NCI-H2107 (cell line): ENCODE results near the gene CARHSP1.
"Not testable (repeated sequence)": the region's sequence is repeated elsewhere in the genome, so short reads cannot be mapped to it uniquely, and the experiment has no call there.

Experiments used
- DNase-seq: peaks from one replicate; lab custom pipeline; 2025; lab: John Stamatoyannopoulos, UW

Gene CARHSP1

DNA sequence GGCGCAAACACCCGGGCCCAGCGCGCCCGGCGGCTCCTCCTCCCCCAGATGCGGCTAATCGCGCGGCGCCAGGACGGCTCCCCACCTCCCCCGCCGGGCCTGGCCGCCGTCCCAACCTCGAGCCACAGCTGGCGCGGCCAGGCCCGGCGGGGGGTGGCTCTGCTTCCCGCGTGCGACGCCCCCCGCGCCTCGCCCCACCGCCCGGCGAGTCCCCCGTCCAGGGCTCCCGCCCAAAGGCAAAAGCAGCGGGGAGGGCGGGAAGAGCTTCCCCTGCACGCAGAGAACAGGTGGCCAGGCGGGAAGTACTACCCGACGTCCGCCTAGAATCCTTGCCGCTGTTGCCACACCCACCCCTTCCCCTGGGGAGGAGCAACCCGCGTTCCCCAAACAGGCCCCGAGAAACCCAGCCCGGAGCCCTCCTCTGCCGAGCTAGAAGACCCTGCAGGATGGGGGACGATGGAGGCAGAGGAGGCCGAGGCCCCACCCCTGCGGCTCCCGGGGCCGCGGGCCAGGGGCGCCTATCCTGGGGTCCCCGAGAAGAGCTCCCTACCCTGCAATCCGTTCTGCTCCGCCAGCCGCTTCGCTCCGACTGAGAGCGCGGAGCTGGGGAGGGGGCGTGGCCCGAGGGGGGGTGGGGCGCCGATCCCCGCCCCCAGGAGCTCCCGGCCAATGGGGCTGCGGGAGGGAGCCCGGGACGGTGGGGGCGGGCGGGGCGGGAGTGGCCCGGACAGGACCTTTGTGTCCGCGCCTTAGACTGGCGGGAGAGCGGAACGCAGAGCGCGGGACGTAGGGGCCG, at the start of gene CARHSP1:
Gene CARHSP1, minus strand, starts transcription at position 591 of the 796 bp plus-strand sequence. CDS start 9,678 bp downstream, outside the sequence.
- peak; percentile 64 for DNase-seq

DNA sequence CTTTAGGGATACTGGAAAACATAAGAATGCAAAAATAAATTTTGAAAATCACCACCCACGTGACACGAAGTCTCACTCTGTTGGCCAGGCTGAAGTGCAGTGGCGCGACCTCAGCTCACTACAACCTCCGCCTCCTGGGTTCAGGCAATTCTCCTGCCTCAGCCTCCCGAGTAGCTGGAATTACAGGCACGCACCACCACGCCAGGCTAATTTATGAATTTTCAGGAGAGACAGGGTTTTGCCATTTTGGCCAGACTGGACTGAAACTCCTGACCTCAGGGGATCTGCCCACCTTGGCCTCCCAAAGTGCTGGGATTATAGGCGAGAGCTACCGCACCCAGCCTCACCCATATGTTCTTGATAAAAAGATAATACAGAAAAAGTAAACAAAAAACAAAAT, 48.5 kb upstream of the CARHSP1 start:
- DNase-seq = not testable (repeated sequence)

DNA sequence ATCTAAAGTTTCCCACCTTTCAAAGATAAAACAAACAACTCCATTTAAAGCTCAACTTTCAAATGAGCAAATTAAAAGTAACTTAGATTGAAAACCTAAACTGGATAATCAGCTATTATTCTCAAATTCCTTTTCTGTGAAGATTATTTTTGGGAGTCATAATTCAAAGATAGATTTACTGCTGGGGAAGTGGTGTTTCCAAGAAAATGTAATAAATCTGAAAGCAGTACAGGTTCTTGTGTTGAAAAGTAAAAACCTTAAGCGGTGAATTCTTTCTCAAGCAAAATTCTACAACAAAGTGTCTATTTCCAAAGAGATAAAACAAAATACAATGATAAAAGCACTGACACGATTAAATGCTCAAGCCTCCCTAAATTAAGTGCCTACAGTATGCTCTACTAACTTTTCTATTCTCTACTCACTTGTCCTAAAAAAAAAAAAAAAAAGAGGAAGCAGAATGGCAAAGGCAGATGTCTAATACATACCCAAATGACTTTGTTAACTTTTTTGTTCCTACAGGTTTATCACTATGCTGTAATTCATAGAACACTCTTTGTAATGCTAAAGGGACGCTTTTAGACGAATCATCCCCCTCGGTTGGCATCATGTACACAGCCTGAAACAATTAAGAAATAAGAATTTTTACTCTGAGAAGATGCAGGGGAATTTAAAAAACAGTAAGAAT, 47.9 kb upstream of the CARHSP1 start:
- no peak for DNase-seq

DNA sequence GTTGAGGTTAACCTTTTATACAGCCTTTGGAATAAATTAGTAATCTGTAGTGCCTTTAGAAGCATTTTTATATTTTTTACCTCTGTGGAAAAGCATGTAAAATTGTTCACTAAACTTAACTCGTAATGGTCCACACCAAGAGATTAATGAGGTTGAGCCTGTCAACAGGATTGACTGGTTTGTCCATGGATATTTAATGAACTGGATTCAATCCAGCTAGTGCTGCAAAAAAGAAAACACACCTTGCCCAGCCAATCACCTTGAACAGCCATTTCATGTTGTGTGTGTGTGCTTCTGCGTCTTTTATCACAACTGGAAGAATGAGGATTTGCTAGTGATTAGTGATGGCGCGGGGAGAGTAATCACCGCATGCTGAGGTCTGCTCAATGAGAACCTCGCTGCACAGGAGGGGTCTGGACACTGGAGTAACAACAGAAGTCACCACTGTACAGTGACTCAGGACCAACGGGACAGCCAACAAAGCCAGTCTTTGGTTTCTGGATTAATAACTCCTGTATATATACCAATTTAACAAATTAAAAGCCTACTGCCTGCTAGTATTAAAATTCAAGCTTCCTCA, 47.0 kb upstream of the CARHSP1 start:
- DNase-seq = no peak

- DNase-seq = no peak
Observed at GRCh38 chr16:8914098-8914497, 45.3 kb upstream of the CARHSP1 start.

- DNase-seq = no peak
Observed at GRCh38 chr16:8912793-8913192, 44.0 kb upstream of the CARHSP1 start.

- DNase-seq = no peak
Observed at GRCh38 chr16:8910811-8911210, 42.0 kb upstream of the CARHSP1 start.

DNA sequence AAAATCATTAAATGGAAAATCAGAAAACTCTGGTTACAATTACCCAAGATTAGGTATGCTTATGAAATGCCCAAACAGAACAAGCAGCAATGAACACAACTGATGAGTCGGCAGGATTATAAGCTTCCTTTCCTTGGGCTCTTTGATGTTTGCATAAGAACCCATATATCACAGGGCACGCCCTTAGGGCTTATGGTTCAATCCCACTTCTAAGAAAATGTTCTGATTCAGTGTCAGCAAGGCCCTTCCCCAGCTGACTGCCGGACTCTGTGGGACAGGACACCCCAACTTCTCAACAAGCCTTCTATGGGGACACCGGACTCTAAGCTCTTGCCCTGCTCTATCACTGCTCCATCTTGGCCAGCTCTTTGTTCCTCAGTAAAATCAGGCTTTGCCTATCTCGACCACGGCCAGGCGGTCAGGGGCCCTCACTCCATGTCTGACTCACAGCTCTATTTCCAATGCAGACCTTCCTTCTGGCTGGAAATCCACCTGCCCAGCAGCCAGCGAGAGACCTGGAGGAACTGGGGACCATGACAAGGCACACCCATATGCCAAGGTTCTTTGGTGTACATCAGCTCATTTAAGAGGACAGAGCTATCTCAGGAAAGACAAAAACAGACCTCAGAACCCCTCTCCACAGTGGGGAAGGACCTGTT, 40.1 kb upstream of the CARHSP1 start:
- DNase-seq = no peak

DNA sequence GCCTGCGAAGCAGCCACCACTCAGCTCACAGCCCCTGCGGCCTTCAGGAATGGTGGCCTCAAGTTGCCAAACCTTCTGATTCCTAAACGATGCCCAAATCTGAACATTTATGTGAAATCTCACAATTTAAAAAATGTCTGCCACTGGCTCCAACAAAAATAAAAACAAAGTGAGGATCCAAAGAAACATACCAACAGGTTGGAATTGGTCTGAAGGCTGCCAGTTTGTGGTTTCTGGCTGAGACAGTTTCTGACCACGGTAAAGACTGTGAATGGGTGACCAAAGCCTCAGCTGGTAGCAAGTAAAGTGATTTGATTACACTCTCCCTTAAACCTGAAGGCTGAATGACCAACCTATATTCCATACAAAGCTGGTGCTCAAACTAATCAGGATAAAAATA, 38.3 kb upstream of the CARHSP1 start:
- no peak for DNase-seq

DNA sequence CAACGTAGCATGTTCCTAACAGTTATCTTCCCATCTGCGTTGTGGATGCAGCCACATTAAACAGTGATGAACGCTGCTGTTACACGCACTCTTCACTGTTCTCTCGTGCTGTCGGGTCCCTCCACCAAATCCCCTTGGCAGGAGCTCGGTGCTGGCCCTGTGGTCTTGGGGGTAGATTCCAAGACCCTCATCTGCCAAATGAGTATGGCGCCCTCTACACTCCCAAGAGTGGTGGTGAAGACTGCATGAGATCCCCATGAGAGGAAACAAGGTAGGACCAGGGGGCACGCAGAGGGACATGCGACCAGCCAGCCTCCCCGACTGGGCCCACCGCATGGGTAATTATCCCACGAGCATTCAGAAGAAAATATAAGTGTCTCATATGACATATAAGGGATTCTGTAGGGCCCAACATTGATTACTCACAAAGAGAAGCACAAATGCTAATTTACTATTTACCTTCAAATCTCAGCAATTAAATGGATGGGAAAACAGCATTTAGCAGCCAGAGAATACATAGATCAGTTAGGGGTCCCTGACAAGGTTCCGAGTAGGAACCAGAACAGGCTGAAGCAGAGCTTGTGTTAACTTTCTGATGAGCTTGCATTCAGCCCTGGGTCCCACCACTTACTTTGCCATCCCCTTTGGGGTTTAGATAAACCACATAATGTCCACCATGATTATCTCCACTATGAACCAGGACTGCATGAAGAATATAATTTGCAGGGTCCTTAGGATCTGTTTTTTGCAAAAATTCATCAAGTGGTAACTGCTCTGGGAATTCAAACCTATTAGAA, 37.2 kb upstream of the CARHSP1 start:
- no peak for DNase-seq

DNA sequence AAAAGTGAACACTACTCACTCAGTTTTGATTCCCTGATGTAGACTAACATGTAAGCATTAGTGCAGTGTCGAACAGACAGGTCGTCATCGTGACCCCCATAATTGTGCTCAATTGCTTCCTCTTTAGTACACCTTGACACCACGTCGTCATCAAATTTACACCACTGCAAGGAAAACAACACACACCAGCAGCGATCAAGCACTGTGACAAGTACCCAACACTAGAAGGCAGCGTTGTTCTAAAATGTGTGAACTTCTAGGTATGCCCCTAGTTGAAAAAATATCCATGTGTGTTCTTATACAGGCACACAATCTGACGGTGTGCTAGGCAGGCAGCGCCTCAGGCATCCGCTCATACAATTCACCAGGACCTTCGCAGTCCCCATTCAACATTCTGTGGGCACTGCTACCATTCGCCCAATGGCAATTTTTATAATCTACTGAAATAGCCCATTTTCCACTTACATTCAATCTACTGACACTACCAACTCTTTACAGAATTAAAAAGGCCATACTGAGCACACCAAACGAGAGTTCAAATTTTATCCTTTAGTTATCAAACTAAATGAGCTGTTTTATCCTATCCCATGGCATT, 36.5 kb upstream of the CARHSP1 start:
- no peak for DNase-seq

GRCh38 chr16:8904018-8904430, 35.2 kb upstream of the CARHSP1 start:
- no peak for DNase-seq

GRCh38 chr16:8903004-8903403, 34.2 kb upstream of the CARHSP1 start:
- no peak for DNase-seq

- DNase-seq = no peak
Observed at GRCh38 chr16:8901320-8901861, 32.6 kb upstream of the CARHSP1 start.

- DNase-seq = no peak
Observed at GRCh38 chr16:8900343-8900742, 31.5 kb upstream of the CARHSP1 start.

DNA sequence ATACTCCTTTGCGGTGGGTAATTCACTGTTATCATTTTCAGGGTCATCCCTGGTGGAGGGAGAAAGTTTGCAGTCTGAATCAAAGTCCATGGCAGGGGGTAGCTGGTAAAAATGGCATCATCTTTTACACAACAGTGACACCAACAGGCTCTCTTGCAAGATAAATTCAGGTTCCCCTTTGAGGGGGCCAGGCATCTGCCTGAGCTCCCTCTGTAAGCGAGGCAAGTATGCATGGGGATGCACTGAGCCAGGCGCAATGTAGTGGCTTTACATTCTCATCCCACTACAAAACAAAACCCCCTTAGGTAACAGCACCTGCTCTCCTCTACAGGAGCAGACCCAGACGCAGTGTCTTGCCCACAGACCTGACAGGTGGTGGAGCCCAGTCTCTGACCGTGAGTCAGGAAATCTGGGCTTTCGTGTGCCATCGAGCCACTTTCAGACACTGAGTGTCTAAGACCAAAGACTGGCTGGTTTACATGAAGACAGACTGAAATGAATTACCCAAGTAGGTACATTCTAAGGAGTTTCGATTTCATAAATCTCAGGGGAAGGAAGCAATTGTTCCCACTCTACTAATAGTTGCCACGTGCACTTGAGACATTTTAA, 31.0 kb upstream of the CARHSP1 start:
- DNase-seq = no peak

DNA sequence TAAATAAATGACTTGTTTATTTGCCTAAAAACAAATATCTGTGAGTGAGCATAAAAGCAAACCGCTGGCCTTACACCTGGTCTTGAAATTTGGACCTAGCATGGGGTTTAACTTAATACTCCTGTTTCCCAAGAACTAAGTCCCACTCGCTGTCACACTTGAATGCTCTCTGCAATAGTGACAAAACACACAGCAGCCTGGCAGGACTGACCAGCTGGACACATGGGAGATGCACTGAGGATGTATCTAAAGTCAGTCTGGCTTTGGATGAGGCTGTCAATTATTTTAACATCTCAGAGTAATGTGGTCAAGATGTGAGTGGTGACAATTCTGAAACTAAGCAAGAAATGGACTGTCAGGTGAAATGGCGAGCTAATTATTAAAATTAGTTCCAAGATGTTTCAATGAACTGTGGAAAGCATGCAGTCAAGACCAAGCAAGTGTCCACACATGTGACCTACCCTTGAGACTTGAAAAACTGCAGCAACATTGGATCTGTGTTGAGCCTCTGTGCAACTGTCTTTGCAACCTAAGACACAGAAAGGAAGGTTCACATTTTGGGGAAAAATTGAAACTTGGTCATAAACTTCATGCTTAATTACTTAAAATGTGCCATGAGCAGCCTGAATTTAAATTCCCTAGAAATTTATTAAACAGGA, 30.0 kb upstream of the CARHSP1 start:
- DNase-seq = no peak

DNA sequence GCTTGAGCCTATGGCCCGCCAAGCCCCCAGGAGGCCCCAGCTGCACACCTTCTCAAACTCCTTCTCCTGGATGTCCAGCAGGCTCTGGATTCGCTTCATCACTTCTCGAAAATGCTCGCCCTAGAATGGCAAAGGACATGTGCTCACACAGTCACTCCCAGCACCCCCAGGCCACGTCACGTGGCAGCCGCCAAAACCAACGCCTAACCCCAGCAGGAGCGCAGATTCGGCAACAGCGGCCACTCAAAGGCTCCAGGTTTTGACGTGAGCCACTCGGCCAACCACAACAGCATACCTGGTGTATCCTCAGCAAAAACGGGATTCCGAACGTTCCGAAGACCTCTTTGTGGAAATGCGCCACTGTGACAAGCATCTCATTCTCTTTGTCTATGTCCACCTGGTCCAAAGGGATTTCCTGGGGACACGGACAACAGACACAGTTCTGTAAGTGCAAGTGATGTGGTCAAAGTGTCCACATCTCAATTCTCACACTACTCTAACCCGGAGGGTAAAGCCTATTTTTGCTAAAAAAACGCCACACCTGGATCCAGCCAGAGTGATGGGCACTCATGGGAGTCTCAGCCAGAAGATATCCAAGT, 26.0 kb upstream of the CARHSP1 start:
- DNase-seq = no peak

DNA sequence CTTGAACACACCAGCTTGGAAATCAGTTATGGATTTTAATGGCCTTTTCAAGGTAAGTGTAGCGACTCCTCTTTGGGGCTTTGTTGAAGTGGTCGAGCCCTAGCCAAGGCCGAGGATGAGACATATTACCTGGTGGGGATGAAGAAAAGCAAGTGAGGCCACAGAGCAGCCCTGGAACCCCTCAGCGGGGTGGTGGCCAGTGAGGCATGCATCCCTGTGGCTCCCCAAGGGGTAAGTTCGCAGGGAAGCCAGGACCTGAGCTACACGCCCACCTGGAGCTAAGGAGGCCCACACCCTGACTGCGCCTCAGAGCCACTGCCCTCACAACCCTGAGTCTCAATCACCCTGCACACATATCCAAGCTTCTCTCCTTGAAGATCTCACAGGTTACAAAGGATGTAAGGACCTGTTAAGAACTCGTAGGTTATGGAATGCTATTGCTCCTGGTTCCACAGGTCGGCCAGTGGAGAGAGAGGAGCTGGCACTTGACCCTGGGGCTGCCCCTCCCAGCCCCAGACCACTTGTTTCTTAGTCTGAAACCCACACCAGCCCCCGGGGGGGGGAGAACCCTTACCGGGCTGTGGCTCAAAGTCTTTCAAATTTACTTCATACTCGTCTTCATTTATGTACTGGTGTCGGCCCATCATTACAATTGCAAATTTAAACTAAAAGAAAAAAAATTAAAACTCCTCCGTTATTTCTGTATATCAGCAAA, 25.3 kb upstream of the CARHSP1 start:
- DNase-seq = no peak
